ENCODE results near the gene AMMECR1. TPM values are rescaled to one million over a fixed set of nuclear protein-coding genes. Genes with fewer than 3 reads are reported as not detected.

Gene AMMECR1
- total RNA-seq, 2 experiments from 2014 or later = 7.8 to 7.9 TPM

DNA sequence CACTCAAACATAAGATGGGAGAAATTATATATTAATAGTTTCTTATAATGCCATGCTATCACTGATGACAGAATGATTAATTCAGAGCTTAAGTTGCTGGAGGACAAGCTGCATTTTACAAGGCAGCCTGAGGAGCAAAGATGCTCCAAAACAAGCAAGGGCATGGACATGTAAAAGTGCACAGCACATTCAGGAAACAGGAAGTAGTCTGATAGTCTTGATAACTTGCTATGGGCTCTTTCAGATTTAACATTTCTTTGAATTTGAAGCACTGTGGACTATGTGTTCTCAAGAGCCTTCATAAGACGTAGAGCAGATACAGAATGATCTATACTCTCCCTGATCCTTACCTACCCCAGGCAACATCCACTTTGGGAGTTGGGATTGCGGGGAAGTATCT, 50.0 kb downstream of the AMMECR1 start:
- Histone ChIP-seq H3K27me3 (ENCODE audit: control insufficient read depth in 1 of 2, insufficient read depth in 2 of 2, low read length in 2 of 2) (no peaks in the 10 kb centered on the region), H3K27ac (ENCODE audit: low read depth in 1 of 2, low read length in 2 of 2) (peak overlapping the region in 1 of 2 donors; percentile 44), H3K9me3 (ENCODE audit: control insufficient read depth in 1 of 2, insufficient read depth in 1 of 2, low read length in 2 of 2) (no peaks in the 10 kb centered on the region), H3K4me3 (ENCODE audit: low read length) (no peak overlapping the region), H3K36me3 (ENCODE audit: insufficient read depth, low read length) (peaks cover 4% of the 10 kb centered on the region), H3K4me1 (ENCODE audit: insufficient read depth, low read length) (peaks cover 6% of the 10 kb centered on the region)
- Mint-ChIP-seq H3K36me3 (ENCODE audit: low read depth) (peaks cover 6% of the 10 kb centered on the region), H3K27ac (peak overlapping the region; percentile 84), H3K4me3 (peak overlapping the region; percentile 74), H3K4me1 (ENCODE audit: low read depth) (peaks cover 52% of the 10 kb centered on the region), H3K9me3 (no peaks in the 10 kb centered on the region), H3K27me3 (no peaks in the 10 kb centered on the region)
- intact Hi-C loops (cut with DNase I, micrococcal nuclease) = loop anchor here in 1 of 2 experiments (5.0 kb wide), 1 partner anchor 44 kb away; no protein-coding TSS in a partner anchor
- ChIA-PET CTCF (interaction anchor here (1.0 kb wide), 1 partner anchor 30 kb away, joined by 3 read pairs; no protein-coding TSS in a partner anchor), POLR2A (interaction anchor here (1.4 kb wide), 1 partner anchor 38 kb away, joined by 3 read pairs; no protein-coding TSS in a partner anchor)
- ATAC-seq (ENCODE audit: poor library complexity) = no peak
- TF ChIP-seq CTCF (IDR thresholded peaks at IDR 0.05) = no peak
- peak in 3 of 14 experiments; percentile 4 to 19 (median 5) for DNase-seq

- Histone ChIP-seq H3K27ac (ENCODE audit: low read depth in 1 of 2, low read length in 2 of 2) (no peak overlapping the region), H3K4me1 (ENCODE audit: insufficient read depth, low read length) (peaks cover 6% of the 10 kb centered on the region), H3K9me3 (ENCODE audit: control insufficient read depth in 1 of 2, insufficient read depth in 1 of 2, low read length in 2 of 2) (no peaks in the 10 kb centered on the region), H3K36me3 (ENCODE audit: insufficient read depth, low read length) (peaks cover 7% of the 10 kb centered on the region), H3K27me3 (ENCODE audit: control insufficient read depth in 1 of 2, insufficient read depth in 2 of 2, low read length in 2 of 2) (no peaks in the 10 kb centered on the region), H3K4me3 (ENCODE audit: low read length) (no peak overlapping the region)
- Mint-ChIP-seq H3K36me3 (ENCODE audit: low read depth) (peaks cover 16% of the 10 kb centered on the region), H3K4me1 (ENCODE audit: low read depth) (peaks cover 51% of the 10 kb centered on the region), H3K27me3 (no peaks in the 10 kb centered on the region), H3K9me3 (no peaks in the 10 kb centered on the region), H3K27ac (no peak overlapping the region), H3K4me3 (no peak overlapping the region)
- no peak for TF ChIP-seq CTCF (IDR thresholded peaks at IDR 0.05)
- ChIA-PET POLR2A (no interaction called here), CTCF (no interaction called here)
- intact Hi-C loops (cut with DNase I, micrococcal nuclease) = loop anchor here in 1 of 2 experiments (5.0 kb wide), 1 partner anchor 47 kb away; no protein-coding TSS in a partner anchor
- DNase-seq = no peak
- no peak for ATAC-seq (ENCODE audit: poor library complexity)
These were observed 52.2 kb downstream of the AMMECR1 start for GRCh38 chrX:110265661-110266060.

DNA sequence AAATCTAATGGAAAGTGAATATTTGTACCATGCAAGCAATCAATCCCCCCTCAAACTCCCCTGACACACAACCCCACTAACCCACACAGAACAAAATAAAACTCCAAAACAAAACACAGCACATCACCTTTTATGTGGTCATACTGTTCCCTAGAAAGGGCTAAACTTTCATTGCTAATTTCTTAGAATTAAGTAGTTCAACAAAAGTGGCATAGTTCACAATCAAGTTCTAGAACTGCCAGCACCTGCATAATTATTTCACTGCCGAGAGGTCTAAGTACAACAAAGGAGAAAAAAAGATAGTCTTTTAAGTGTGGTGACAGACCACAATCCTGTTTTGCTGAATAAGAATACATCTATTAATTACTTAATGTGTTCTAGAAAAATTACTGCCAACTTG, 58.8 kb downstream of the AMMECR1 start:
- Histone ChIP-seq H3K27ac (ENCODE audit: low read depth in 1 of 2, low read length in 2 of 2) (no peak overlapping the region), H3K36me3 (ENCODE audit: insufficient read depth, low read length) (peaks cover 4% of the 10 kb centered on the region), H3K4me3 (ENCODE audit: low read length) (no peak overlapping the region), H3K27me3 (ENCODE audit: control insufficient read depth in 1 of 2, insufficient read depth in 2 of 2, low read length in 2 of 2) (no peaks in the 10 kb centered on the region), H3K4me1 (ENCODE audit: insufficient read depth, low read length) (no peaks in the 10 kb centered on the region), H3K9me3 (ENCODE audit: control insufficient read depth in 1 of 2, insufficient read depth in 1 of 2, low read length in 2 of 2) (no peaks in the 10 kb centered on the region)
- no peak overlapping the region for H3K4me3 Mint-ChIP-seq
- intact Hi-C loops (cut with DNase I, micrococcal nuclease) = no loop called here
- ChIA-PET POLR2A (no interaction called here), CTCF (no interaction called here)
- peaks cover 37% of the 10 kb centered on the region for H3K4me1 Mint-ChIP-seq (ENCODE audit: low read depth)
- H3K9me3 Mint-ChIP-seq = no peaks in the 10 kb centered on the region
- TF ChIP-seq CTCF (IDR thresholded peaks at IDR 0.05) = no peak
- peaks cover 16% of the 10 kb centered on the region for H3K36me3 Mint-ChIP-seq (ENCODE audit: low read depth)
- H3K27me3 Mint-ChIP-seq = no peaks in the 10 kb centered on the region
- H3K27ac Mint-ChIP-seq = peak overlapping the region; percentile 60
- peak in 1 of 14 experiments; percentile 23 for DNase-seq
- ATAC-seq (ENCODE audit: poor library complexity) = no peak

All from CD4-positive, alpha-beta T cell (primary cell).